Measurements from ENCODE around the gene TCFL5.
"Not testable (repeated sequence)": the region's sequence is repeated elsewhere in the genome, so short reads cannot be mapped to it uniquely, and the experiment has no call there.

TCFL5 gene

DNA sequence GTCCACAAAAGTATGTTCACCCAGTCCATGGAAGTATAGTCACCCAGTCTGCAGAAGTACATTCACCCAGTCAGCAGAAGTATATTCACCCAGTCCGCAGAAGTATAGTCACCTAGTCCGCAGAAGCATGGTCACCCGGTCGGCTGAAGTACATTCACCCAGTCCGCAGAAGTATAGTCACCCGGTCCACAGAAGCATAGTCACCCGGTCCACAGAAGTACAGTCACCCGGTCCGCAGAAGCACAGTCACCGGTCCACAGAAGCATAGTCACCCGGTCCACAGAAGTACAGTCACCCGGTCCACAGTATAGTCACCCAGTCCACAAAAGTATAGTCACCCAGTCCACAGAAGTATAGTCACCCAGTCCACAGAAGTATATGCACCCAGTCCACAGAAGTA lies 8.8 kb downstream of the TCFL5 start:
- no peak for DNase-seq

DNA sequence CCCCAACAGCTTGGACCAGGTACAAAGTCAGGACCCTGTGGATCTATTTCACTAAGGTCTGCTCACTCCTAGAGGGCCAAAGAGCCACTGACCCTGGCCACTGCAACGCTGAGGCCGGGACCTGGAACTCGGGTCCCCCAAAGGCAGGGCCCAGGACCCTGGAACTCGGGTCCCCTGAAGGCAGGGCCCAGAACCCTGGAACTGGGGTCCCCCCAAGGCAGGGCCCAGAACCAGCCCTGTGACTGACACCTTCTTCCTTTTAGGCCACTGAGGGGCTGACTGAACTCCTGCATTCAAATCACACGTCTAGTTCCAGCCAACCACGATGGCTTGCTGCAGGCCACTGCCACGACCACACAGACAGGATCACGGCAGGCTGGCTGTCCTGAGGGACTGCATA lies 9.4 kb downstream of the TCFL5 start:
- DNase-seq, result no peak

DNA sequence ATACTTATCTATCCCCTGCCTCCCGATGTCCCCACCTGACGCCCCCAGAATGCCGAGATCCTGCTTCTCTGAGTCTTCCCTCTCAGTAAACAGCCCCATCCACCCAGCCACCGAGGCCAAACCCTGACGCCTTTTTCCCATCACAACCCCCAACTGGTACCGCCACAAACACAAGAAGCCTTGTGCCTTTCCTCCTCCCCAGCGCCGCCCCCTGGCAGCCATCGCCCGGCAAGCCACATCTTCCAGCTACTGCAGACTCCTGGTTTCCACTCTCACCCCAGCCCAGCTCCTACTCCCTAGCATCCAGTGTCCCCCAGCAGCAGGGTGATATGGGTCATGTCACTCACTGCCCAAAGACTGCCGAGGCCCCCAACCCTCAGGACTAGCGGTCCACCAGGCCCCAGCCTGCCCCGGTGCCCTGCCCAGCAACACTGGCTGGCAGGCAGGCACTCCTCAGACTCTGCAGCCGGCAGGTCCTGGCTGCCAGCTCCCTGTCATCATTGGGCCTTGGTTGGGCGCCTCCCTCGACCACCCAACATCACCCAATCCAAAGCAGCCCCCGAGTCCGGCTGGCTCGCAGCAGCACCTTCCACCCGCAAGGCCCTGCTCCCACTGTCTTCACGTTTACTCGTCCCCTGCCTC lies 11.2 kb downstream of the TCFL5 start:
- no peak for DNase-seq

DNA sequence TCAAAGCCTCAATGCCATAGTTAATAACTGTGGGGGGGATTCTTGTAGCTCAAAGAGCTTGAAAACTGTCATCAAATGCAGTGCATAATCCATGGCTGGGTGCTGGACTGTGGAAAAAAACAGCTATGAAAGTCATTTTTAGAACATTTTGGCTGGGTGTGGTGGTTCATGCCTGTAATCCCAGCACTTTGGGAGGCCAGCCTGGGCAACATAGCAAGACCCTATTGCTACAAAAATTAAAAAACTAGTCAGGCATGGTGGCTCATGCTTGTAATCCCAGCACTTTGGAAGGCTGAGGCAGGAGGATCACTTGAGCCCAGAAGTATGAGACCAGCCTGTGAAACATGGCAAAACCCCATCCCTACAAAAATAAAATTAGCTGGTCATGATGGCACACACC lies 12.2 kb downstream of the TCFL5 start:
- no peak for DNase-seq

DNA sequence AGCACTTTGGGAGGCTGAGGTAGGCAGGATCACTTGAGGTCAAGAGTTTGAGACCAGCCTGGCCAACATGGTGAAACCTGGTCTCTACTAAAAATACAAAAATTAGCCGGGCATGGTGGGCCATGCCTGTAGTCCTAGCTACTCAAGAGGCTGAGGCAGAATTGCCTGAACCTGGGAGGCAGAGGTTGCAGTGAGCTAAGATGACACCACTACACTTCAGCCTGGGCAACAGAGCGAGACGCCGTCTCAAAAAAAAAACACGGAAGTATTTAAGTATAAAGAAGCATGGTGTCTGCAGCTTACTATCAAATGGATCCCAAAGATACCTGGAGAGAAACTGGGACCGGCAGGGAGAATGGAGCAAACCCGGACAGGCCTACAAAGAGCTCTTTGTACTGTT lies 12.7 kb downstream of the TCFL5 start:
- DNase-seq, result not testable (repeated sequence)

DNA sequence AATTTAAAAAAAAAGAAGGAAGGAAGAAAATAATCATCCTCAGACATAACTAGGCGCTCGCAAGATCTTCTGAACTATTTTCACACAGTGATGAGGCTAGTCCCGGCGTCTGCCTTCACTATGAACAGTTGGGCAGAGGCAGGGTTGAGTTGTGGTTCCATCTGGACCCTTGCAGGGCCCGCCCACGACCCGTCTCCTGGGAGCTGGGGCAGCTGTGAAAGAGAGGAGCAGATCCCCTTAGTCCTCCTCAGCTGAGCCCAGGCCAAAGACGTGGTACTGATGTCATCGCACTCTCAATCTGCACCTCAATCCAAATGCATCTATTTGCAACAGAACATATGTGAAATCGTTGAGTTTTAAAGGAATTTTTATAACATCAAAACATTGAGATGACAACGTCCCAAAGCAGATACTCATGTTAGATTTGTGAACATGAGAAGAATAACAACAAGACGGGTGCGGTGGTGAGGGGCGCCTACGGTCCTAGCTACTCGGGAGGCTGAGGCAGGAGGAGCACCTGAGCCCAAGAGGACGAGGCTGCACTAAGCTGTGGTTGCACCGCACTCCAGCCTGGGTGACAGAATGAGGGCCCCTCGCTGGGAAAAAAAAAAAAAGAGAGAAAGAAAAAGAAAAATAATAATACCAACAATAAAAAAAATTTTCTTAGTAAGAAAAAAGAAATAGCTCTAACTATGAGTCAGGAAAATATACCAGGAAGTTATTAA lies 15.3 kb downstream of the TCFL5 start:
- no peak for DNase-seq

DNA sequence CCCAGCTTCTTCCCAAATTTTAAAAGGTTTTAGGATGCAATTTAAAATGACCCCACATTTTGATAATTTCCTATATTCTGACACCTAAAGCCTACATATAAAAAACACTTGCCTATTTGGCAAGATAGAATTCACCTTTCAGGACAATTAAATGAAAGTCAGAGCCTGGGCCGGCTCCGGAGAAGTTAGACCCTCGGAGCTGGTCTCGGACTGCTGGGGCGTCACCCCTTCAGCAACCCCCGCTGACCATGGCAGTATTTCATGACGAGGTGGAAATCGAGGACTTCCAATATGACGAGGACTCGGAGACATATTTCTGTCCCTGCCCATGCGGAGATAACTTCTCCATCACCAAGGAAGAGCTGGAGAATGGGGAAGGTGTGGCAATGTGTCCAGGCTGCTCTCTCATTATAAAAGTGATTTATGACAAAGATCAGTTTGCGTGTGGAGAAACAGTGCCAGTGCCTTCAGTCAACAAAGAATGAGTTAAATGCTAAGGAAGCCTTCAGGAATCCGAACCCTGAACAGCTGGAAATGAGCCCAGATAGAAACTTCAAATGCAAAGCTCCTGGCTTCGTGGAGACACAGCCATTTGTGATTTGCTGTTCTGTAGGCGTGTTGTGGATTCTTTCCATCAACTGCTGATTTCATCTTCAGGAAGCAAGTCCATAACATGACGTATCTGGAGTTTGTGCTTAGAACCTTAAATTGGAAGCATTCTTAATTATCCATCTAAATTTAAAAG lies 16.0 kb downstream of the TCFL5 start:
- DNase-seq, result no peak

DNA sequence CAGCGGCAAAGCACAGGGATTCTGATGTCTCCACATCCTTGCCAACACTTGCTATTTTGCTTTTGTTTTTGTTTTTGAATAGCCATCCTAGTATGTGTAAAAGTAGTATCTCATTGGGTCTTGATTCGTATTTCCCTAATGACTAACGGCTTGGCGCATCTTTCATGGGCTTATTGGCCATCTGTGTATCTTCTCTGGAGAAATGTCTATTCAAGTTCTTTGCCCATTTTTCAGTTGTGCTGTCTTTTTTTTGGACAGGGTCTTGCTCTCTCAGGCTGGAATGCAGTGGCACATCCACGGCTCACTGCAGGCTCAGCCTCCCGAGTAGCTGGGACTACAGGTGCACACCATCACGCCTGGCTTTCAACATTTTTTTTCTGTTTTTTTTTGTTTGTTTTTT lies 17.4 kb downstream of the TCFL5 start:
- DNase-seq, result no peak

DNA sequence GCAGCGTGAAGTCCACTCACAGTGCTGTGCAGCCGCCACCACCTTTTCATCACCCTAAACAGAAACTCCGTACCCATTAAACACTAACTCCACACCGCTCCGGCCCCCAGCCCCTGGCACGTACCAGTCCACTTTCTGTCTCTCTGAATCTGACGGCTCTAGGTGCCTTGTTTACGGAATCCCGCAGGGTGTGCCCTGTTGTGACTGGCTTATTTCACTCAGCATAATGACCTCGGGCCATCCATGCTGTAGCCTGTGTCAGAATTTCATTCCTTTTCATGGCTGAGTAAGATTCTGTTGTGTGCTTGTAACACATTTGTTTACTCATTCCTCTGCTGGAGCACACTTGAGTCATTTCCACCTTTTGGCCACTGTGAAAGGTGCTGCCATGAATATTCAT lies 18.0 kb downstream of the TCFL5 start:
- DNase-seq, result no peak

DNA sequence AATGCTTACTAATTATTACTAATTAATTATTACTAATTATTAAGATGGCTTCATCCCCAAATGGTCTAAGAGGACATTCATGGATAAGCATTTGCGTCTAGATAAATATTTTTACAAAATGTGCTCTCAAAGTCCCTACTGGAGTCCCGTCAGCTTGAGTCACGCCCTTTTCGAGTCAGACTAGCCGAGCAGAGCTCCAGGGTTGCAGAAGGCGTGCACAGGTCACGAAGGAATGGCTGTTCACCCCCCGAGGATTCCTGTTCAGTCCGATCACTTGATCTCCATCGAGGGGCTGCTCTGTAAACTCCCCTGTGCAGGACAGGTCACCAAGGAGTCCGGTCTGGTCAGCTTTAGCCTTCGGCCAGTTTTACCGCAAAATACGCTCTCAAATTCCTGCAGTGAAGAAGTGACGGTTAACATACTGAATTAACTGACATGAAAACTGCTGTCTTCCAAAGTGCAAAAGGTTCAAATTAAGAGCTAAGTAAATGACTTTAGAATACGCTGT lies 19.9 kb downstream of the TCFL5 start:
- DNase-seq, result no peak

DNA sequence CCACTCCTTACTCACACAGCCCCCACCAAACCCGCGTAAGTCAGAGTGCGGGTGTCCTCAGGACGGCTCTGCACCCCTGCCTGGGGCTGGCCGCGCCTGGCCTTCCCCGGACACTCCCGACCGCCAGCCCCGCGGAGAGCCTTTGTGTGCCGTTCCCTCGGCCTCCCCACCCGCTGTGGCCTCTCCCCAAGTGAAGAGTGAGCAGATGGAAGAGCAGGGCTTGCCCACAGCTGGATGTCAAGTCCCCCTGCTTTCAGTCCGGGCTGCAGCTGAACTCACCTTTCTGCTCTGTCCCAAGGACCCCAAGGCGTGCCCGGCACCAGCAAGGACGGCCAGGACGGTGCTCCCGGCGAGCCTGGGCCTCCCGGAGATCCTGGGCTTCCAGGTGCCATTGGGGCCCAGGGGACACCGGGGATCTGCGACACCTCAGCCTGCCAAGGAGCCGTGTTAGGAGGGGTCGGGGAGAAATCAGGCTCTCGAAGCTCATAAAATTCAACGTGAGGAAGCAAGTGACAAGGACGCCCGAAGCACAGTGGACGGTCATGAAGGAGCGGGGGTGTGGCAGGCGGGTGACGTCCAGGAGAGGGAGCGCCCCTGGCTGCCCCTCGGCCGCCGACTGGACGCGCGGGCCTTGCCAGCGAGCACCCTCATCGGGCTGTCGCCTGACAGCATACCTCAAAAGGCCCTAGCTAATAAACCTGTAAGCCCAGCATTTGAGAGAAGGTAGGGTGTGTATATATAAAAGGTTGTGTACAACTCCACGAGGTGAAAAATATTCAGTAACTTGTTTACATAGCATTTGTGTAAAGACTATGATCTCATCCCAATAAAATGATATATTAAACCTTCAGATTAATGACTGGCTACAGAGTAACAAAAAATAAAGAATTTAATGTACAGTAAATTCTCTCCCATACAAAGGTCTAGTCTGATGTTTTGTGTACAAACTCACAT lies 21.1 kb downstream of the TCFL5 start:
- no peak for DNase-seq

DNA sequence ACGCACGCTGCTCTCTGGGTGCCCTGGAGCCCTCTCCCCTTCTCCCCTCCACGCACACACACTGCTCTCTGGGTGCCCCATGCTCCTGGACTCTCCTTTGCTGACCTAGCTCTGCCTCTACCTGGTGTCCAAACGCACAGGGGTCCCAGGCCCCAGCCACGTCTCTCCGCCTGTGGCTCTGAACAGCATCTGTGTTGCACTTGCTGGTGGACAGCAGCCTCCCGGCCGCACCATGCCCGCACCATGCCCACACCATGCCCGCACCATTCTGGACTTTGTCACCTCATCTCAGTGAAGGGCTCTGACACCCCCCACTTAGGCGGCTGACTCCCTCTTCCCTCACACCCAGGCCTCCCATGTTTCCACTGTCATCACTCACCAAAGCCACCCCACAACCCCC lies 21.8 kb downstream of the TCFL5 start:
- no peak for DNase-seq

DNA sequence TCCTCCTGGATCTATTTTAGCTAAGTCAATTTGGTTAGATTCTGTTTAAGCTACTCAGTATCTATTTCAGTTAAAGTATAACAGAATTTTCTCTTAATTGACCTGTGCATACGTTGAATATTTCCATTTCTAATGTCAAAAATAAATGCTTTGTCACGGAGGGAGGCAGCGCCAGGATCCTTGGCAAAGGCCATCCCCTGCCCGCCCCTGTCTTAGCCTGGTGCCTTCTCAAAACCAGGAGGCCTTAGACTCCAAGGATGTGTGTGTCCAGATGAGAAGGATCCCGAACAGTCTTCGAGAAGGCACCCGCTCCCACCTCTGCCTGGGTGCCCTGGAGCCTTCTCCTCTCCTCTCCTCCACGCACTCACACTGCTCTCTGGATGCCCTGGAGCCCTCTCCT lies 22.4 kb downstream of the TCFL5 start:
- no peak for DNase-seq

DNA sequence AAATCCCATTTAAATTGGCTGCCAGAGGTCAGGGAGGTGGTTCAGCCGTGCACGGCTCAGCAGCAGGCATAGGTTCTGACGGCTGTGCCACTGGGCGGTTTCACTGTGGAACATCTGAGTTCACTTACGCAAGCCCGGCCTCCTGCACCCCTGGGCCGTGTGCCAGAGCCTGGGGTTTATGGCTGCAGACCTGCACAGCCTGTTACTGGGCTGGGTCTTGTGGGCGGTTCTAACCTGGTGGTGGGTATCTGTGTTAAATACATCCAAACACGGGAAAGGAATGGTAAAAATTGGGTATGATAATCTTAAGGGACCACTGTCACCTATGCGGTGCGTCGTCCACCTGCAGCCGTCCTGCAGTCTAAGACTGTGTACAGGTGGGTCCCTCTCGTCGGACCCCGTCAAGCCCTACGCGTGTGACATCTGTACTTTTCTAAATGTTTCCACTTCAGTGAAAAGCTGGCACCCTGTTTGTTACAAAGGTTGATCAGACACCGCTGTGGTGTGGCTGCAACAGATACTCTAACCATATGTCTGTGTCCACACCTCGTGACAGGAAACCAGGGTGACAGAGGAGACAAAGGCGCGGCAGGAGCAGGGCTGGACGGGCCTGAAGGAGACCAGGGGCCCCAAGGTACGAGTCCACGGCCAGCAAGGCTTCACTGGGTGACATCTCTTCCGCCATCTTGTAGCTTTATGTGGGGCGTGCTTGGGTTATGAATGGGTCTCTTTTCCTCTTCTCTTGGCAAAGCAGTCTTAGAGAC lies 23.3 kb downstream of the TCFL5 start:
- peak; percentile 79 for DNase-seq

DNA sequence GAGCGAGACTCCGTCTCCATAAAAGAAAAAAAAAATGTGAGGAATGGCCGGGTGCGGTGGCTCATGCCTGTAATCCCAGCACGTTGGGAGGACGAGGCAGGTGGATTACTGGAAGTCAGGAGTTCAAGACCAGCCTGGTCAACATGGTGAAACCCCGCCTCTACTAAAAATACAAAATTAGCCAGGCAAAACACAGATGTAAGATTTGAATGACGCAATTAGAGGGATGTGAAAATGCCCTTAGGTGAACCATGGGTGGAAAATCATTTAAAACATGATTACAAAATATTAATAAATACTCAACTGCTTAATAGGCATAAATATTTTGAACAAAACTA lies 23.9 kb downstream of the TCFL5 start:
- no peak for DNase-seq

DNA sequence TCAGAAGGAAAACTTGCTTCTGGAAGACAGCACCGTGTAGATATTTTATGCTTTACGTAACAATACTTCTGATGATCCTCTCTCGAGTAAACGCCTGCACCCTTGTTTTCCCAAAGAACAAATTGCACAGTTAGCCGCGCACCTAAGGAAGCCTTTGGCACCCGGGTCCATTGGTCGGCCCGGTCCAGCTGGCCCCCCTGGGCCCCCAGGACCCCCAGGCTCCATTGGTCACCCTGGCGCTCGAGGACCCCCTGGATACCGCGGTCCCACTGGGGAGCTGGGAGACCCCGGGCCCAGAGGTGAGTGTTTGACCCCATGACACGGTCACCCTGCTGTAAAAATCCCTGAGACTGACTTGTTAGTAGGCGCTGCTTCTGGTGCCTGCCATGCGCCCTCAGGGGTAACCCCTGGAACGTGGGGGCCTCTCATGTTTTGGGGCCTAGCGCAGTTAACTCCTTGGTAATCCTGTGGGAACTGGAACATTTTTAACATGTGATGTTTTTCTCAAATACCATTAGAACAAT lies 24.6 kb downstream of the TCFL5 start:
- no peak for DNase-seq

DNA sequence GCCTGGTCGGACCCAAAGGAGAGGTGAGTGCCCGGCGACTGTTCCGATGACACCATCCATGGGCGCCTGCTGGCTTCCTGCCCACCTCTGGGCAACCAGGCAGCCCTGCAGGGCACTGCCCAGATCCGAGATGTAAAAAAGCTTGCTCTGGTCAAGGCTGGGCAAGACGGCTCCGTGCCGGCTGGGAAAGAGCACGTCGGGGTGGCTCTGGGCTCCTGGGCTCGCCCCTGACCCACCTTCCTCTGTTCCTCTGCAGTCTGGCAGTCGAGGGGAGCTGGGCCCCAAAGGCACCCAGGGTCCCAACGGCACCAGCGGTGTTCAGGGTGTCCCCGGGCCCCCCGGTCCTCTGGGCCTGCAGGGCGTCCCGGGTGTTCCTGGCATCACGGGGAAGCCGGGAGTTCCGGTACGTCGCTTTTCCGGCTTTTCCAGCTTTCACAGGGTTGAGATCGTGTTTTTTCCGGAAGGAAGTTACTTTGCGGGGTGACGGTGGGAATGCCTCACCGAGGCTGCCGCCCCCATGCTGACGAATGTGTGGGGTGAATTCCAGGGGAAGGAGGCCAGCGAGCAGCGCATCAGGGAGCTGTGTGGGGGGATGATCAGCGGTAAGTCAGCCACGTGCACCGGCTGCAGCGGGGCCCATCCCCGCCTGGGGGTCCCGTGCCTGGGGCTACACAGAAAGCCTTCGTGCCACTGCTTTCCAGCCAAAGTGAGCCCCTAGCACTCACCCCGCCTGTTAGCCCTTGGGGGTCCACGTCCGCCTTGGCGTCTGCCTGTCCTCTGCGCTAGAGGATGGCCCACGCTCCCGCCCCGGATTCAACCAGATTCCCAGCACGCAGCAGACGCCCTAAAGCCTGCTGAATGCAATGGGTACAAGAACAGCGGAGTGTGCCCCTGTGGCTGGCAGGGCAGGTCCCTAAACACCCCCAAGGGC lies 25.4 kb downstream of the TCFL5 start:
- no peak for DNase-seq

DNA sequence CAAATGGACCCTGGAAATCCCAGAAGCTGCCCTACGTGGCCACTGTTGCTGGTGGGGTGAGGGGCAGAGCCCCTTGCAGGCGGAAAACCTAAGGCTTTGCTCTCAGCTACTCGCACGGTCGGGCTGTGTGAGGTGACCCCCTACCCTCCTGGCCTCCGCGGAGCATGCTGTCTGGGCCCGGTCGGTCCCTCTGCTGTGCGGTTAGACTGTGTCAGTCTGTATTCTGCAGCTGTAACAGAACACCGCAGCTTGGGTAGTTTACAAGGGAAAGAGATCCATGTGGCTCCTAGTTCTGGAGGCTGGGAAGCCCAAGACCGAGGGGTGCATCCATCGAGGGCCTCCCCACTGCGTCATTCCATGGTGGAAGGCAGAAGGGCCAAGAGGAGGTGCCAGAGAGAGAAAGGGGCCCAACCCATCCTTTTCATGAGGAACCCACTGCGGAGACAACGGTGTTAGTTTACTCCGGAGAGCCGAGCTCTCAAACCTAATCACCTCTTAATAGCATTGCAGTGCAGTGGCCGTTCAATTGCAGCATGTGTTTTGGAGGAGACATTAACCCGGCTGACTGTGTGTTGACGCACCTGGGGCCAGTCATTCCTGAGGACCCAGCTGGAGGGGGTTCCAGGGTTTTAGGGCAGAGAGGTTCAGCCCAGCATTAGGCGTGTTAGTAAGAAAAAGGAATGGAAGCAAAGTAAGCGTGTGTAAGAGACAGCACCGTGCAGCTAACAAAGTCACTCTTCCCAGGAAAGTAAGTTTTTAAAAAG lies 26.5 kb downstream of the TCFL5 start:
- DNase-seq, result no peak

DNA sequence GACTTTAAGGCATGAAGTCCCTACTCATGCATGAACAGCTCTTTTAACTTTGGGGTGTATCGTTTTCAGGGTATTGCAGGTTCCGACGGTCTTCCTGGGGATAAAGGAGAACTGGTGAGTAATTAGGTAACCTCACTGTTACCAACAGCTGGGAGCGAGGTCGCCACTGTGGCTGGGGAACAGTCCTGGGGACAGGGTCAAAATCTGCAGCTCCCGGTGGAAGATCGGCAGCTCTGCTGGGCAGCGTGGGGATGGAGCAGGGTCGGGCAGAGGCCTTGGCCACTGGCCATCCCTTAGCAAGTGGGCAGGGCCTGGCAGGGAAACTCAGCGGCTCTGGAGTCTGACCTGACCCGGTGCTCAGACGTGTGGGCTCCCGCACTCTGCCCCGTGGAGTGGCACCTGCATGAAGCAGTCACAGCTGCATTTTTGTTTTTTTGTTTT lies 28.7 kb downstream of the TCFL5 start:
- no peak for DNase-seq
